ENCODE results near the gene CCND2.

GRCh38 chr12:4285070-4285469 is 11.5 kb downstream of the CCND2 start:
- TF ChIP-seq CTCF (IDR thresholded peaks at IDR 0.05; ENCODE audit: poor library complexity) (no peak), EZH2phosphoT487 (IDR thresholded peaks at IDR 0.05; ENCODE audit: low read depth, severe bottlenecking, unreplicated experiment) (no peak), EZH2 (IDR thresholded peaks at IDR 0.05; ENCODE audit: borderline replicate concordance) (no peak)

Measured in hepatocyte (in vitro differentiated cells).